ENCODE results near the gene COL6A2. TPM values are rescaled to one million over a fixed set of nuclear protein-coding genes. Genes with fewer than 3 reads are reported as not detected.

Gene COL6A2
- total and polyA plus RNA-seq, 2 of the 4 experiments (the other 2 are of a cell fraction): 208 to 1,065 TPM

DNA sequence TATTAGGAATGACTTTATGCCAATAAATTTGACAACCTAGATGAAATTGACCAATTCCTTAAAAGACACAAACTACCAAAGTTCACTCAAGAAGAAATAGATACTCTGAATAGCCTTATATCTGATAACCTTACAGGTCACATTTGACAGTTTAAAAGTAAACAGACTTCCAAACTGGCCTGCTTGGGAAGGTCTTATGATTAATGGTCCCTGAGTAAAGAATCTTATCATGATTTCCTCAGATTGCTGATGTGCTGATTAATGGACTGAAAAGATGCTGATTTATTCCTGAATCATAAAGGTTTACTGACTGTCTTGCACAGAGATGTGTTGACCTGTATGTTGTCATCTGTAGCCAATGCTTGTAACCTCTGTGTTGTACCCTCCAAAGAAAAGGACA, 67.2 kb downstream of the COL6A2 start:
- Histone ChIP-seq H3K23ac (ENCODE audit: low read depth, low read length) (no peak overlapping the region), H3K27me3 (ENCODE audit: control insufficient read depth, insufficient read depth, low read length) (no peaks in the 10 kb centered on the region), H3K4ac (ENCODE audit: low read depth, low read length) (no peak overlapping the region), H3K27ac (ENCODE audit: insufficient read depth, low read length) (no peak overlapping the region), H3K79me1 (ENCODE audit: low read depth in 1 of 2, low read length in 2 of 2) (no peaks in the 10 kb centered on the region), H3K9ac (ENCODE audit: low read depth, low read length) (no peak overlapping the region), H2AK9ac (replicated peaks; ENCODE audit: low read depth, low read length, poor library complexity) (no peak overlapping the region), H3K4me1 (ENCODE audit: control insufficient read depth, insufficient read depth, low read length) (no peaks in the 10 kb centered on the region), H2AK5ac (ENCODE audit: low read depth, low read length) (no peak overlapping the region), H2BK20ac (ENCODE audit: low read depth, low read length) (no peak overlapping the region), H4K91ac (ENCODE audit: insufficient read depth, low read depth, low read length) (no peak overlapping the region), H2BK15ac (ENCODE audit: low read depth, low read length) (no peak overlapping the region), H3K14ac (replicated peaks; ENCODE audit: low read depth, low read length) (no peak overlapping the region), H3K4me3 (ENCODE audit: insufficient read depth, low read depth, low read length) (no peak overlapping the region), H4K8ac (ENCODE audit: low read depth in 2 of 2, low read length in 2 of 2) (no peak overlapping the region), H4K5ac (ENCODE audit: low read depth, low read length) (no peak overlapping the region), H2AFZ (replicated peaks; ENCODE audit: low read length, poor library complexity) (no peak overlapping the region), H3K56ac (ENCODE audit: extremely low read depth, insufficient read depth, low read length) (no peak overlapping the region), H3K4me2 (ENCODE audit: low read depth, low read length) (no peak overlapping the region), H2BK5ac (ENCODE audit: low read depth, low read length, poor library complexity, severe bottlenecking) (no peak overlapping the region), H4K20me1 (ENCODE audit: insufficient read depth, low read length) (no peaks in the 10 kb centered on the region), H3K36me3 (ENCODE audit: control insufficient read depth, insufficient read depth, low read length) (peaks cover 5% of the 10 kb centered on the region), H3K9me3 (ENCODE audit: control insufficient read depth, insufficient read depth, low read length) (peaks cover 2% of the 10 kb centered on the region; the same call in 1 of the 2 replicates), H2BK120ac (ENCODE audit: low read depth, low read length) (no peak overlapping the region), H3K18ac (ENCODE audit: low read depth, low read length) (no peak overlapping the region), H3K9me1 (ENCODE audit: insufficient read depth, low read length) (no peaks in the 10 kb centered on the region)
- in situ Hi-C loops (cut with MboI; ENCODE audit: low sequenced_read_pairs): no loop called here
- dilution Hi-C loops (cut with HindIII; ENCODE audit: low sequenced_read_pairs, unreplicated experiment): no loop called here
- TF ChIP-seq CEBPB (IDR thresholded peaks at IDR 0.05; ENCODE audit: low read depth, low read length) (no peak), FOS (IDR thresholded peaks at IDR 0.05; ENCODE audit: low read depth, low read length) (no peak), SMC3 (IDR thresholded peaks at IDR 0.05; ENCODE audit: low read depth, low read length) (no peak), MAZ (IDR thresholded peaks at IDR 0.05; ENCODE audit: borderline replicate concordance, low read depth, low read length) (no peak), CHD1 (IDR thresholded peaks at IDR 0.05; ENCODE audit: low read depth, low read length) (no peak), MXI1 (IDR thresholded peaks at IDR 0.05; ENCODE audit: borderline replicate concordance, low read depth, low read length) (no peak), MAFK (IDR thresholded peaks at IDR 0.05; ENCODE audit: low read depth, low read length) (no peak), BHLHE40 (IDR thresholded peaks at IDR 0.05; ENCODE audit: low read depth, low read length) (no peak), RCOR1 (IDR thresholded peaks at IDR 0.05; ENCODE audit: insufficient replicate concordance, low read length) (no peak), RAD21 (IDR thresholded peaks at IDR 0.05; ENCODE audit: low read length) (no peak), NFE2L2 (IDR thresholded peaks at IDR 0.05; ENCODE audit: low read depth, low read length) (no peak), POLR2A (IDR thresholded peaks at IDR 0.05; ENCODE audit: low read depth, low read length) (no peak), RFX5 (IDR thresholded peaks at IDR 0.05; ENCODE audit: low read depth, low read length) (no peak)
- TF ChIP-seq, protein P1, sequence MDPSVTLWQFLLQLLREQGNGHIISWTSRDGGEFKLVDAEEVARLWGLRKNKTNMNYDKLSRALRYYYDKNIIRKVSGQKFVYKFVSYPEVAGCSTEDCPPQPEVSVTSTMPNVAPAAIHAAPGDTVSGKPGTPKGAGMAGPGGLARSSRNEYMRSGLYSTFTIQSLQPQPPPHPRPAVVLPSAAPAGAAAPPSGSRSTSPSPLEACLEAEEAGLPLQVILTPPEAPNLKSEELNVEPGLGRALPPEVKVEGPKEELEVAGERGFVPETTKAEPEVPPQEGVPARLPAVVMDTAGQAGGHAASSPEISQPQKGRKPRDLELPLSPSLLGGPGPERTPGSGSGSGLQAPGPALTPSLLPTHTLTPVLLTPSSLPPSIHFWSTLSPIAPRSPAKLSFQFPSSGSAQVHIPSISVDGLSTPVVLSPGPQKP (IDR thresholded peaks at IDR 0.05; ENCODE audit: borderline replicate concordance, low read depth, low read length): no peak
- TF ChIP-seq, protein P2, sequence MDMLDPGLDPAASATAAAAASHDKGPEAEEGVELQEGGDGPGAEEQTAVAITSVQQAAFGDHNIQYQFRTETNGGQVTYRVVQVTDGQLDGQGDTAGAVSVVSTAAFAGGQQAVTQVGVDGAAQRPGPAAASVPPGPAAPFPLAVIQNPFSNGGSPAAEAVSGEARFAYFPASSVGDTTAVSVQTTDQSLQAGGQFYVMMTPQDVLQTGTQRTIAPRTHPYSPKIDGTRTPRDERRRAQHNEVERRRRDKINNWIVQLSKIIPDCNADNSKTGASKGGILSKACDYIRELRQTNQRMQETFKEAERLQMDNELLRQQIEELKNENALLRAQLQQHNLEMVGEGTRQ (IDR thresholded peaks at IDR 0.05; ENCODE audit: low read depth, low read length): no peak
- TF ChIP-seq, protein P3, sequence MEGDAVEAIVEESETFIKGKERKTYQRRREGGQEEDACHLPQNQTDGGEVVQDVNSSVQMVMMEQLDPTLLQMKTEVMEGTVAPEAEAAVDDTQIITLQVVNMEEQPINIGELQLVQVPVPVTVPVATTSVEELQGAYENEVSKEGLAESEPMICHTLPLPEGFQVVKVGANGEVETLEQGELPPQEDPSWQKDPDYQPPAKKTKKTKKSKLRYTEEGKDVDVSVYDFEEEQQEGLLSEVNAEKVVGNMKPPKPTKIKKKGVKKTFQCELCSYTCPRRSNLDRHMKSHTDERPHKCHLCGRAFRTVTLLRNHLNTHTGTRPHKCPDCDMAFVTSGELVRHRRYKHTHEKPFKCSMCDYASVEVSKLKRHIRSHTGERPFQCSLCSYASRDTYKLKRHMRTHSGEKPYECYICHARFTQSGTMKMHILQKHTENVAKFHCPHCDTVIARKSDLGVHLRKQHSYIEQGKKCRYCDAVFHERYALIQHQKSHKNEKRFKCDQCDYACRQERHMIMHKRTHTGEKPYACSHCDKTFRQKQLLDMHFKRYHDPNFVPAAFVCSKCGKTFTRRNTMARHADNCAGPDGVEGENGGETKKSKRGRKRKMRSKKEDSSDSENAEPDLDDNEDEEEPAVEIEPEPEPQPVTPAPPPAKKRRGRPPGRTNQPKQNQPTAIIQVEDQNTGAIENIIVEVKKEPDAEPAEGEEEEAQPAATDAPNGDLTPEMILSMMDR (conservative IDR thresholded peaks at IDR 0.05; ENCODE audit: low read depth, low read length): no peak
- BruUV-seq (replicated peaks): no TSS peak
- CTCF ChIA-PET: no interaction called here
- intact Hi-C loops (cut with micrococcal nuclease): no loop called here
- no peak for DNase-seq
- POLR2A ChIA-PET (ENCODE audit: unreplicated experiment): no interaction called here
- no peak for ATAC-seq (ENCODE audit: low read depth)
